Tibial nerve (tissue), 4 donors: ENCODE measurements around the gene NKX1-1.

Experiments
- CTCF ChIP-seq, 5 experiments: fragments of 200-600 bp in 3 of 5; fragments of 450-650 bp in 2 of 5; sonication (generic) in 3 of 5; IDR thresholded peaks; one replicate each; pipeline ENCODE4 v1.5.1; 2016 to 2019; ENCODE audit warnings: antibody characterized with exemption in 5 of 5, mild to moderate bottlenecking in 3 of 5, moderate library complexity in 2 of 5
- EP300 ChIP-seq, 2 donors: sonication (generic); formaldehyde crosslinking; IDR thresholded peaks; one replicate each; pipeline ENCODE4 v1.6.1; 2017; ENCODE audit warnings: antibody characterized with exemption in 2 of 2, mild to moderate bottlenecking in 1 of 2

DNA sequence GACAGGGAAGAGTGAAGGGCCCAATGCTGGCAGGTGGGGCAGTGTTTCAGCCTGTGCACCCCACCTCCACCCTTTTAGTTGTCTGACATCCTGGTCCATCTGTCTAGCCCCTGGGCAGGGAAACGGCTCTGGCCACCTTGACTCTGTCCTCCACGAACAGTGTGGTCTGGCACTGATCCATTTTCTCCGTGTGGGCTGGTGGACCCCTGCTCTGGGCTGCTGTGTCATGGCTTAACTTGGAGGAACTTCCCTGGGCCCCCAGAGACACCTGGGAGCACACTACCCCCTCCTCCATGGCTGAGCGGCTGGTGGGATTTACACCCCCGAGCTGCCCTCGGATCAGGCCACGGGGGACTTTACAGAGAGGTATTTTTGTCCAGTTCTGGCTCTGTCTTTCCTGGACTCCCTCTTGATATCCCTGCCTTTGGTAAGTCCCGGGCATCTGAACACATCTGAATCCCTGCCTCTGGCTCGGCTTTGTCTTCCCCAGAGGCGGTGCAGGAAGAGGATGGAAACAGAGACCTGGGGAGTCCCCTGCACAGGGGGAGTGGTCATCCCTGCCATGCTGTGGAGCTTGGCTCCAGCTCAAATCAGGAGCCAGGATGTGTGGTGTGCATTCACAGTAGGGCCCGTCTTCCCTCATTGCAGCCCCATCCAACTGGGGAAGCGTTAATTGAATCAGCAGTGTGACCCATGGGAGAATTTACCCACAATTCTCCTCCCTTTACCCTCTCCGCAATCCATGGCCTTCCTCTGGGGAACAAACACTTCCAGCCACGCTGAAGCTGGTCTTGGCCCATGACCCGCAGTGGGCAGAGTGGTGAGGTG, 6.3 kb upstream of the NKX1-1 start:
- no peak for TF ChIP-seq EP300 (IDR thresholded peaks at IDR 0.05)
- no peak for TF ChIP-seq CTCF (IDR thresholded peaks at IDR 0.05)
